ENCODE data around the gene SETD1A.

The SETD1A gene

GRCh38 chr16:31020536-31020935 is 63.0 kb downstream of the SETD1A start:
- no peak for DNase-seq (ENCODE audit: low read depth)

- DNase-seq (ENCODE audit: low read depth): no peak
Measured at GRCh38 chr16:31022544-31023251, 65.1 kb downstream of the SETD1A start.

- no peak for DNase-seq (ENCODE audit: low read depth)
Measured at GRCh38 chr16:31023252-31023602, 65.7 kb downstream of the SETD1A start.

- DNase-seq (ENCODE audit: low read depth): no peak
Measured at GRCh38 chr16:31023627-31024226, 66.2 kb downstream of the SETD1A start.

- no peak for DNase-seq (ENCODE audit: low read depth)
Measured at GRCh38 chr16:31025339-31025738, 67.8 kb downstream of the SETD1A start.

GRCh38 chr16:31029272-31029671 is 71.7 kb downstream of the SETD1A start:
- DNase-seq (ENCODE audit: low read depth): no peak

GRCh38 chr16:31031276-31031675 is 73.7 kb downstream of the SETD1A start:
- no peak for DNase-seq (ENCODE audit: low read depth)

- peak; percentile 97 for DNase-seq (ENCODE audit: low read depth)
Measured at GRCh38 chr16:31032736-31033708, 75.5 kb downstream of the SETD1A start, which contains the start of gene STX4. STX4 (plus strand) TSS chr16:31033558; CDS start chr16:31033806, 248 bp downstream.

GRCh38 chr16:31033709-31034492 is 76.3 kb downstream of the SETD1A start:
- peak; percentile 66 for DNase-seq (ENCODE audit: low read depth)
